HepG2 (cell line): ENCODE results near the gene ZMYND10. TPM values are rescaled to one million over a fixed set of nuclear protein-coding genes. Genes with fewer than 3 reads are reported as not detected.

Source experiments
- CHD4 ChIP-seq: fragments of 200-600 bp; sonication (generic); IDR thresholded peaks from 2 replicates; pipeline ENCODE4 v1.7.0; 2017; ENCODE audit warnings: mild to moderate bottlenecking, low read length, borderline replicate concordance
- DMTF1 ChIP-seq: sonication (generic); formaldehyde crosslinking; IDR thresholded peaks from 2 replicates; pipeline ENCODE4 v1.4.0; 2020; ENCODE audit warnings: mild to moderate bottlenecking, missing genetic modification reagents
- ETV5 ChIP-seq: IDR thresholded peaks from 2 replicates; pipeline ENCODE4 v1.6.1; 2018; ENCODE audit warnings: missing biosample characterization, missing genetic modification reagents, inconsistent platforms, borderline replicate concordance
- EZH2 ChIP-seq: conservative IDR thresholded peaks from 2 replicates; pipeline ENCODE4 v1.6.1; 2012; ENCODE audit warnings: mild to moderate bottlenecking, low read depth, low read length, moderate library complexity
- GATAD1 ChIP-seq: IDR thresholded peaks from 2 replicates; pipeline ENCODE4 v1.6.1; 2016; ENCODE audit warnings: missing genetic modification reagents, missing compliant biosample characterization
- GLI4 ChIP-seq: sonication (generic); formaldehyde crosslinking; IDR thresholded peaks from 2 replicates; pipeline ENCODE4 v1.5.1; 2020; ENCODE audit warnings: missing genetic modification reagents, mild to moderate bottlenecking, moderate library complexity, borderline replicate concordance
- GPN1 ChIP-seq: sonication (generic); formaldehyde crosslinking; IDR thresholded peaks from 2 replicates; pipeline ENCODE4 v1.5.1; 2020; ENCODE audit warnings: missing genetic modification reagents, borderline replicate concordance
- KDM4B ChIP-seq: sonication (generic); formaldehyde crosslinking; IDR thresholded peaks from 2 replicates; pipeline ENCODE4 v1.4.0; 2020; ENCODE audit warnings: missing genetic modification reagents
- KMT2B ChIP-seq: IDR thresholded peaks from 2 replicates; pipeline ENCODE4 v1.6.1; 2016; ENCODE audit warnings: missing genetic modification reagents, missing compliant biosample characterization
- MEF2D ChIP-seq: sonication (generic); formaldehyde crosslinking; IDR thresholded peaks from 2 replicates; pipeline ENCODE4 v1.5.1; 2020; ENCODE audit warnings: mild to moderate bottlenecking, missing genetic modification reagents
- NFE2 ChIP-seq: sonication (generic); formaldehyde crosslinking; IDR thresholded peaks from 2 replicates; pipeline ENCODE4 v1.4.0; 2020; ENCODE audit warnings: missing genetic modification reagents
- PCBP2 ChIP-seq: fragments of 200-400 bp; formaldehyde crosslinking; optimal IDR thresholded peaks from 2 replicates; pipeline ENCODE3; 2018; ENCODE audit warnings: low read length, low read depth; ENCODE audit not compliant: poor library complexity, severe bottlenecking
- RFXANK ChIP-seq: IDR thresholded peaks from 2 replicates; pipeline ENCODE4 v1.6.1; 2016
- RNF2 ChIP-seq: fragments of 450-650 bp; conservative IDR thresholded peaks from 2 replicates; pipeline ENCODE4 v1.6.1; 2016; ENCODE audit warnings: low read depth
- RXRB ChIP-seq: IDR thresholded peaks from 2 replicates; pipeline ENCODE4 v1.6.1; 2016; ENCODE audit warnings: borderline replicate concordance, missing genetic modification reagents, missing compliant biosample characterization
- SYNCRIP ChIP-seq: fragments of 200-400 bp; formaldehyde crosslinking; IDR thresholded peaks from 2 replicates; pipeline ENCODE4 v1.6.1; 2018; ENCODE audit warnings: mild to moderate bottlenecking, low read depth, low read length; ENCODE audit not compliant: insufficient read depth
- XBP1 ChIP-seq: sonication (generic); formaldehyde crosslinking; IDR thresholded peaks from 2 replicates; pipeline ENCODE4 v1.5.0; 2020; ENCODE audit warnings: missing genetic modification reagents
- ZKSCAN5 ChIP-seq: sonication (generic); formaldehyde crosslinking; IDR thresholded peaks from 2 replicates; pipeline ENCODE4 v1.5.1; 2020; ENCODE audit warnings: mild to moderate bottlenecking, missing genetic modification reagents
- ZNF280B ChIP-seq: sonication (generic); formaldehyde crosslinking; IDR thresholded peaks from 2 replicates; pipeline ENCODE4 v1.5.0; 2020; ENCODE audit warnings: missing genetic modification reagents, mild to moderate bottlenecking, borderline replicate concordance
- ZNF44 ChIP-seq: sonication (generic); formaldehyde crosslinking; IDR thresholded peaks from 2 replicates; pipeline ENCODE4 v1.5.1; 2020; ENCODE audit warnings: mild to moderate bottlenecking, missing genetic modification reagents
- ZNF484 ChIP-seq: sonication (generic); formaldehyde crosslinking; IDR thresholded peaks from 2 replicates; pipeline ENCODE4 v1.5.1; 2020; ENCODE audit warnings: mild to moderate bottlenecking, low read depth, missing genetic modification reagents, borderline replicate concordance
- ZNF564 ChIP-seq: sonication (generic); formaldehyde crosslinking; IDR thresholded peaks from 2 replicates; pipeline ENCODE4 v1.8.1; 2023; ENCODE audit warnings: mild to moderate bottlenecking, missing genetic modification reagents
- ZNF629 ChIP-seq: sonication (generic); formaldehyde crosslinking; conservative IDR thresholded peaks from 2 replicates; pipeline ENCODE4 v1.5.0; 2020; ENCODE audit warnings: missing genetic modification reagents
- polyA plus RNA-seq, 8 experiments: library from polyadenylated mRNA; depleted of rRNA in 3 of 8; stranded (reverse) in 7 of 8; unstranded in 1 of 8; fragments of >200 nt; fragmentation: Illumina TruSeq in 4 of 8; extraction: Trizol in 4 of 8; gene quantifications; 2 replicates each; pipeline versions ENCODE4 v1.2.1 to v1.2.3, GENCODE V29; 2011 to 2016; ENCODE audit warnings: low read depth in 4 of 8, missing spikeins in 1 of 8, mixed read lengths in 1 of 8; ENCODE audit not compliant: insufficient read depth in 1 of 8
- total RNA-seq, 5 experiments: library from RNA; depleted of rRNA; stranded (reverse); fragments of >200 nt; fragmentation: Illumina TruSeq; extraction: Trizol; gene quantifications; 2 replicates each; pipeline ENCODE4 v1.2.3, GENCODE V29; 2016; ENCODE audit warnings: low read depth in 1 of 5
- TF ChIP-seq, protein P1 (sequence below): IDR thresholded peaks from 2 replicates; pipeline ENCODE4 v1.6.1; 2016; ENCODE audit warnings: low read depth
- TF ChIP-seq, protein P2 (sequence below): sonication (generic); IDR thresholded peaks from 2 replicates; pipeline ENCODE4 v1.6.1; 2016; ENCODE audit warnings: low read depth, borderline replicate concordance

Gene ZMYND10
- total and polyA plus RNA-seq, 2 of the 13 experiments (the other 11 are each of a cell fraction or from before 2014, with no cell fraction given), result 0.60 to 0.74 TPM

GRCh38 chr3:50302095-50303012 lies 43.2 kb downstream of the ZMYND10 start (continued):
- no peak for TF ChIP-seq SYNCRIP
- TF ChIP-seq ZKSCAN5 (CRISPR knock-in tag), result 0 out of 2 replicates have a peak, but pooled peaks have one; percentile 52
- no peak for TF ChIP-seq GATAD1
- no peak for TF ChIP-seq NFE2 (CRISPR knock-in tag)
- no peak for TF ChIP-seq GPN1 (CRISPR knock-in tag)
- TF ChIP-seq, protein P1, sequence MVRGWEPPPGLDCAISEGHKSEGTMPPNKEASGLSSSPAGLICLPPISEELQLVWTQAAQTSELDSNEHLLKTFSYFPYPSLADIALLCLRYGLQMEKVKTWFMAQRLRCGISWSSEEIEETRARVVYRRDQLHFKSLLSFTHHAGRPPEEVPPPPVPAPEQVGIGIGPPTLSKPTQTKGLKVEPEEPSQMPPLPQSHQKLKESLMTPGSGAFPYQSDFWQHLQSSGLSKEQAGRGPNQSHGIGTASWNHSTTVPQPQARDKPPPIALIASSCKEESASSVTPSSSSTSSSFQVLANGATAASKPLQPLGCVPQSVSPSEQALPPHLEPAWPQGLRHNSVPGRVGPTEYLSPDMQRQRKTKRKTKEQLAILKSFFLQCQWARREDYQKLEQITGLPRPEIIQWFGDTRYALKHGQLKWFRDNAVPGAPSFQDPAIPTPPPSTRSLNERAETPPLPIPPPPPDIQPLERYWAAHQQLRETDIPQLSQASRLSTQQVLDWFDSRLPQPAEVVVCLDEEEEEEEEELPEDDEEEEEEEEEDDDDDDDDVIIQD (CRISPR knock-in tag), result no peak
- no peak; the same call in 1 of the 2 replicates for TF ChIP-seq ZNF629 (CRISPR knock-in tag)
- TF ChIP-seq ZNF564 (CRISPR knock-in tag), result peak; percentile 30
- no peak for TF ChIP-seq MEF2D (CRISPR knock-in tag)
- no peak; the same call in none of the 2 replicates for TF ChIP-seq RXRB (CRISPR knock-in tag)
- TF ChIP-seq DMTF1 (CRISPR knock-in tag), result no peak
- 0 out of 2 replicates have a peak, but pooled peaks have one; percentile 9 for TF ChIP-seq ZNF484 (CRISPR knock-in tag)
- peak; percentile 61; the same call in 1 of the 2 replicates for TF ChIP-seq GLI4 (CRISPR knock-in tag)
- TF ChIP-seq ZNF44 (CRISPR knock-in tag), result no peak
- TF ChIP-seq XBP1 (CRISPR knock-in tag), result no peak
- TF ChIP-seq ETV5 (CRISPR knock-in tag), result no peak
- TF ChIP-seq KDM4B (CRISPR knock-in tag), result no peak
- TF ChIP-seq EZH2, result no peak
- no peak for TF ChIP-seq RFXANK
- TF ChIP-seq PCBP2, result no peak
- TF ChIP-seq ZNF280B, result no peak
- TF ChIP-seq, protein P2, sequence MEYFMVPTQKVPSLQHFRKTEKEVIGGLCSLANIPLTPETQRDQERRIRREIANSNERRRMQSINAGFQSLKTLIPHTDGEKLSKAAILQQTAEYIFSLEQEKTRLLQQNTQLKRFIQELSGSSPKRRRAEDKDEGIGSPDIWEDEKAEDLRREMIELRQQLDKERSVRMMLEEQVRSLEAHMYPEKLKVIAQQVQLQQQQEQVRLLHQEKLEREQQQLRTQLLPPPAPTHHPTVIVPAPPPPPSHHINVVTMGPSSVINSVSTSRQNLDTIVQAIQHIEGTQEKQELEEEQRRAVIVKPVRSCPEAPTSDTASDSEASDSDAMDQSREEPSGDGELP, result 0 out of 2 replicates have a peak, but pooled peaks have one; percentile 6
- no peak for TF ChIP-seq CHD4
- no peak for TF ChIP-seq RNF2
- TF ChIP-seq KMT2B (CRISPR knock-in tag), result no peak
